Keratinocyte (primary cell): Measurements from ENCODE around the gene CD69. TPM values are rescaled to one million over a fixed set of nuclear protein-coding genes. Genes with fewer than 3 reads are reported as not detected.

Experiments
- DNase-seq: peaks from one replicate; pipeline ENCODE4 v3.0.0-alpha.2; 2011; ENCODE audit warnings: low read depth, missing footprints, low spot score
- FAIRE-seq: peaks from 2 replicates; lab custom pipeline; 2011; peaks lifted over from hg19 to GRCh38; lab: Jason Lieb, UNC
- H2AFZ ChIP-seq: 2 replicates; pipeline ENCODE4 v1.6.0; 2012; ENCODE audit warnings: low read length, control low read depth, inconsistent platforms; ENCODE audit not compliant: control insufficient read depth
- H3K27ac ChIP-seq: 2 replicates; pipeline ENCODE4 v1.5.1; 2011; ENCODE audit warnings: low read length; ENCODE audit not compliant: control insufficient read depth, insufficient read depth
- H3K27me3 ChIP-seq: 3 replicates; pipeline ENCODE4 v1.6.0; 2011; ENCODE audit warnings: low read length; ENCODE audit not compliant: control insufficient read depth, insufficient read depth; ENCODE audit errors: extremely low read depth
- H3K36me3 ChIP-seq, 2 experiments: 2 replicates in 1 of 2; 3 replicates in 1 of 2; pipeline ENCODE4 v1.5.1; 2011; ENCODE audit warnings: low read length in 2 of 2, mild to moderate bottlenecking in 1 of 2; ENCODE audit not compliant: control insufficient read depth in 2 of 2, insufficient read depth in 2 of 2; ENCODE audit errors: extremely low read depth in 1 of 2
- H3K4me1 ChIP-seq: 3 replicates; pipeline ENCODE4 v1.5.1; 2011; ENCODE audit warnings: low read length; ENCODE audit not compliant: control insufficient read depth, insufficient read depth; ENCODE audit errors: extremely low read depth
- H3K4me2 ChIP-seq: 3 replicates; pipeline ENCODE4 v1.6.0; 2011; ENCODE audit warnings: low read depth, low read length; ENCODE audit not compliant: control insufficient read depth, insufficient read depth; ENCODE audit errors: extremely low read depth
- H3K4me3 ChIP-seq, 3 experiments: fragments of 200-600 bp in 1 of 3; sonication (generic) in 1 of 3; 2 replicates in 2 of 3; 3 replicates in 1 of 3; pipeline ENCODE4 v1.5.1; 2011 to 2016; ENCODE audit warnings: low read length in 3 of 3, mild to moderate bottlenecking in 3 of 3, control low read depth in 2 of 3, inconsistent platforms in 1 of 3, low read depth in 1 of 3, mixed read lengths in 1 of 3, mixed run types in 1 of 3, moderate library complexity in 1 of 3; ENCODE audit not compliant: control insufficient read depth in 2 of 3, insufficient read depth in 2 of 3; ENCODE audit errors: extremely low read depth in 1 of 3
- H3K79me2 ChIP-seq: 2 replicates; pipeline ENCODE4 v1.6.0; 2012; ENCODE audit warnings: low read length; ENCODE audit not compliant: control insufficient read depth, insufficient read depth
- H3K9ac ChIP-seq: 3 replicates; pipeline ENCODE4 v1.6.0; 2011; ENCODE audit warnings: low read length; ENCODE audit not compliant: control insufficient read depth, insufficient read depth; ENCODE audit errors: extremely low read depth
- H3K9me1 ChIP-seq: 3 replicates; pipeline ENCODE4 v1.6.0; 2011; ENCODE audit warnings: low read length; ENCODE audit not compliant: control insufficient read depth, insufficient read depth; ENCODE audit errors: extremely low read depth
- H3K9me3 ChIP-seq: 2 replicates; pipeline ENCODE4 v1.5.1; 2012; ENCODE audit warnings: low read depth, low read length; ENCODE audit not compliant: control insufficient read depth
- H4K20me1 ChIP-seq: 3 replicates; pipeline ENCODE4 v1.6.0; 2011; ENCODE audit warnings: low read length; ENCODE audit not compliant: control insufficient read depth, insufficient read depth; ENCODE audit errors: extremely low read depth
- EZH2 ChIP-seq: IDR thresholded peaks from one replicate; pipeline ENCODE4 v1.6.1; 2012; ENCODE audit warnings: inconsistent platforms, mild to moderate bottlenecking, low read length, moderate library complexity
- dilution Hi-C: fragments of 300-500 bp; cut with MboI; formaldehyde crosslinking; loops from one replicate; pipeline ENCODE4 v1.7.0; 2020; ENCODE audit warnings: low sequenced_read_pairs; ENCODE audit not compliant: extremely low pct_ligation_motif_present
- polyA plus RNA-seq, 5 experiments: library from polyadenylated mRNA; depleted of rRNA in 3 of 5; stranded (reverse) in 3 of 5; stranded (forward) in 1 of 5; unstranded in 1 of 5; fragments of >200 nt; gene quantifications; 1 replicate in 1 of 5; 2 replicates in 3 of 5; 3 replicates in 1 of 5; pipeline versions ENCODE4 v1.2.1 to v1.2.3, GENCODE V29; 2011 to 2012; ENCODE audit warnings: missing spikeins in 2 of 5, low read depth in 1 of 5, low replicate concordance in 1 of 5
- TF ChIP-seq, protein P1 (sequence below), 3 experiments: IDR thresholded peaks in 1 of 3; conservative IDR thresholded peaks in 1 of 3; optimal IDR thresholded peaks in 1 of 3; 2 replicates in 2 of 3; 3 replicates in 1 of 3; pipeline versions ENCODE3 to v1.5.1; 2011; ENCODE audit warnings: low read length in 3 of 3, mild to moderate bottlenecking in 3 of 3, moderate library complexity in 2 of 3, control low read depth in 1 of 3, inconsistent platforms in 1 of 3; ENCODE audit not compliant: insufficient read depth in 2 of 3; ENCODE audit errors: extremely low read depth in 1 of 3

The CD69 gene
- polyA plus RNA-seq, 1 donor (not counting 4 experiments of a cell fraction or from before 2014, with no cell fraction given), result not detected

DNA sequence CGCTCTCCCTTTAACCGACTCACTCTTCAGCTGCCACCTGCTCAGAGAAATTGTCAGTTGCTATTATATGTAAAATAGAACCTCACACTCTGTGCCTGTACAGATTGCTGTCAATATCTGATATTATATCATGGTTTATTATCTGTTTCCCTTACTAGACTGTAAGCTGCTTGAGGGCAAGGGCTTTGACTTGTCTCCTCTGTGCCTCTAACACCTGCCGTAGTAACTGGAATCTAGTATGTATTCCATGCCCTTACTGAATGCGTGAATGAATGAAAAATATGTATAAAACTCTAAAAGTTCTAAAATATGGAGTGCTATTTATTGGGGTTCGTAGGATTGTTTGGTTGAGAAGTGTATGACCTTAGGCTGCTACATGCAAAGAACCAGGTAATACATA is 1.7 kb upstream of the CD69 start:
- Histone ChIP-seq H3K9ac (no peak overlapping the region), H3K4me1 (no peaks in the 10 kb centered on the region), H3K27ac (no peak overlapping the region), H3K36me3 (no peaks in the 10 kb centered on the region), H3K4me3 (no peak overlapping the region), H4K20me1 (no peaks in the 10 kb centered on the region), H3K9me3 (no peaks in the 10 kb centered on the region), H3K9me1 (no peaks in the 10 kb centered on the region), H2AFZ (no peak overlapping the region), H3K79me2 (no peaks in the 10 kb centered on the region), H3K4me2 (no peak overlapping the region), H3K27me3 (no peaks in the 10 kb centered on the region)
- dilution Hi-C loops, result no loop called here
- TF ChIP-seq EZH2, result no peak
- TF ChIP-seq, protein P1, sequence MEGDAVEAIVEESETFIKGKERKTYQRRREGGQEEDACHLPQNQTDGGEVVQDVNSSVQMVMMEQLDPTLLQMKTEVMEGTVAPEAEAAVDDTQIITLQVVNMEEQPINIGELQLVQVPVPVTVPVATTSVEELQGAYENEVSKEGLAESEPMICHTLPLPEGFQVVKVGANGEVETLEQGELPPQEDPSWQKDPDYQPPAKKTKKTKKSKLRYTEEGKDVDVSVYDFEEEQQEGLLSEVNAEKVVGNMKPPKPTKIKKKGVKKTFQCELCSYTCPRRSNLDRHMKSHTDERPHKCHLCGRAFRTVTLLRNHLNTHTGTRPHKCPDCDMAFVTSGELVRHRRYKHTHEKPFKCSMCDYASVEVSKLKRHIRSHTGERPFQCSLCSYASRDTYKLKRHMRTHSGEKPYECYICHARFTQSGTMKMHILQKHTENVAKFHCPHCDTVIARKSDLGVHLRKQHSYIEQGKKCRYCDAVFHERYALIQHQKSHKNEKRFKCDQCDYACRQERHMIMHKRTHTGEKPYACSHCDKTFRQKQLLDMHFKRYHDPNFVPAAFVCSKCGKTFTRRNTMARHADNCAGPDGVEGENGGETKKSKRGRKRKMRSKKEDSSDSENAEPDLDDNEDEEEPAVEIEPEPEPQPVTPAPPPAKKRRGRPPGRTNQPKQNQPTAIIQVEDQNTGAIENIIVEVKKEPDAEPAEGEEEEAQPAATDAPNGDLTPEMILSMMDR (optimal IDR thresholded peaks at IDR 0.05 in 1 of 3, IDR thresholded peaks at IDR 0.05 in 1 of 3, conservative IDR thresholded peaks at IDR 0.05 in 1 of 3; ENCODE audit: extremely low read depth in 1 of 3, insufficient read depth in 2 of 3, low read length in 3 of 3), result no peak
- no peak for FAIRE-seq
- DNase-seq, result no peak

- Histone ChIP-seq H4K20me1 (no peaks in the 10 kb centered on the region), H3K9ac (no peak overlapping the region), H3K9me1 (no peaks in the 10 kb centered on the region), H3K27me3 (no peaks in the 10 kb centered on the region), H3K79me2 (no peaks in the 10 kb centered on the region), H3K27ac (no peak overlapping the region), H3K36me3 (no peaks in the 10 kb centered on the region), H2AFZ (no peak overlapping the region), H3K4me2 (no peak overlapping the region), H3K9me3 (no peaks in the 10 kb centered on the region), H3K4me1 (no peaks in the 10 kb centered on the region), H3K4me3 (no peak overlapping the region)
- dilution Hi-C loops, result no loop called here
- FAIRE-seq (no peak), DNase-seq (no peak)
- no peak for TF ChIP-seq EZH2
- TF ChIP-seq, protein P1 (optimal IDR thresholded peaks at IDR 0.05 in 1 of 3, IDR thresholded peaks at IDR 0.05 in 1 of 3, conservative IDR thresholded peaks at IDR 0.05 in 1 of 3; ENCODE audit: extremely low read depth in 1 of 3, insufficient read depth in 2 of 3, low read length in 3 of 3), result no peak
Measured at GRCh38 chr12:9761419-9761781, 699 bp upstream of the CD69 start.
